Activated CD4-positive, alpha-beta memory T cell treated with anti-CD3 and anti-CD28 coated beads for 36 hours (primary cell): Measurements from ENCODE around the gene SFTPD. TPM values are rescaled to one million over a fixed set of nuclear protein-coding genes. Genes with fewer than 3 reads are reported as not detected.

Experiments
- CTCF ChIA-PET: fragments of 350-600 bp; sonication (Branson Sonifier 250); formaldehyde crosslinking; loops from one replicate; lab custom pipeline; 2021; ENCODE audit warnings: antibody characterized with exemption, inconsistent platforms; lab: Charles Lee
- POLR2A ChIA-PET: fragments of 350-600 bp; sonication (Branson Sonifier 250); formaldehyde crosslinking; loops from one replicate; lab custom pipeline; 2021; ENCODE audit warnings: antibody characterized with exemption; lab: Charles Lee
- DNase-seq: peaks from one replicate; pipeline ENCODE4 v3.0.0-alpha.2; 2020
- H3K27ac Mint-ChIP-seq: one replicate; pipeline ENCODE4 v1.8.0; 2021; ENCODE audit warnings: mixed read lengths
- H3K27me3 Mint-ChIP-seq: one replicate; pipeline ENCODE4 v1.8.0; 2021; ENCODE audit warnings: mixed read lengths
- H3K36me3 Mint-ChIP-seq: one replicate; pipeline ENCODE4 v1.8.0; 2021; ENCODE audit warnings: mixed read lengths
- H3K4me1 Mint-ChIP-seq: one replicate; pipeline ENCODE4 v1.8.0; 2021; ENCODE audit warnings: low read depth, mixed read lengths
- H3K4me3 Mint-ChIP-seq: one replicate; pipeline ENCODE4 v1.8.0; 2021; ENCODE audit warnings: mild to moderate bottlenecking, mixed read lengths
- H3K9me3 Mint-ChIP-seq: one replicate; pipeline ENCODE4 v1.8.0; 2021; ENCODE audit warnings: mixed read lengths
- intact Hi-C: fragments of 100-400 bp; cut with micrococcal nuclease; formaldehyde crosslinking; loops from one replicate; pipeline ENCODE4 v1.15.1; 2023
- total RNA-seq, 2 experiments: library from RNA; stranded (reverse); gene quantifications; one replicate each; pipeline ENCODE4 v1.2.3, GENCODE V29; 2021

SFTPD gene
- total RNA-seq, 2 experiments from 2014 or later = 0.33 TPM; not detected in 1

GRCh38 chr10:79942261-79943185, 6.4 kb downstream of the SFTPD start:
- Mint-ChIP-seq H3K4me3 (no peak overlapping the region), H3K27ac (no peak overlapping the region), H3K9me3 (no peaks in the 10 kb centered on the region), H3K27me3 (no peaks in the 10 kb centered on the region), H3K36me3 (no peaks in the 10 kb centered on the region), H3K4me1 (peaks cover 3% of the 10 kb centered on the region)
- CTCF ChIA-PET = interaction anchor here (1.3 kb wide), 1 partner anchor 104 kb away, joined by 4 read pairs; no protein-coding TSS in a partner anchor
- POLR2A ChIA-PET = no interaction called here
- no peak for DNase-seq
- intact Hi-C loops = no loop called here

- H3K4me1 Mint-ChIP-seq = peaks cover 3% of the 10 kb centered on the region
- H3K27me3 Mint-ChIP-seq = no peaks in the 10 kb centered on the region
- H3K9me3 Mint-ChIP-seq = no peaks in the 10 kb centered on the region
- H3K4me3 Mint-ChIP-seq = no peak overlapping the region
- ChIA-PET POLR2A (no interaction called here), CTCF (no interaction called here)
- intact Hi-C loops = no loop called here
- no peak for DNase-seq
- H3K36me3 Mint-ChIP-seq = no peaks in the 10 kb centered on the region
- H3K27ac Mint-ChIP-seq = no peak overlapping the region
Observed at GRCh38 chr10:79941585-79942210, 7.2 kb downstream of the SFTPD start.

GRCh38 chr10:79941146-79941545, 7.8 kb downstream of the SFTPD start:
- Mint-ChIP-seq H3K27ac (no peak overlapping the region), H3K27me3 (no peaks in the 10 kb centered on the region), H3K36me3 (no peaks in the 10 kb centered on the region), H3K9me3 (no peaks in the 10 kb centered on the region), H3K4me1 (peaks cover 3% of the 10 kb centered on the region), H3K4me3 (no peak overlapping the region)
- DNase-seq = no peak
- ChIA-PET POLR2A (no interaction called here), CTCF (no interaction called here)
- intact Hi-C loops = no loop called here

GRCh38 chr10:79940431-79940830, 8.5 kb downstream of the SFTPD start:
- intact Hi-C loops = no loop called here
- CTCF ChIA-PET = interaction anchor here (1.1 kb wide), 1 partner anchor 11 kb away, joined by 3 read pairs; no protein-coding TSS in a partner anchor
- no peak for DNase-seq
- Mint-ChIP-seq H3K27me3 (no peaks in the 10 kb centered on the region), H3K4me1 (peaks cover 3% of the 10 kb centered on the region), H3K4me3 (no peak overlapping the region), H3K36me3 (no peaks in the 10 kb centered on the region), H3K9me3 (no peaks in the 10 kb centered on the region), H3K27ac (no peak overlapping the region)
- POLR2A ChIA-PET = no interaction called here

GRCh38 chr10:79939969-79940368, 8.9 kb downstream of the SFTPD start:
- Mint-ChIP-seq H3K9me3 (no peaks in the 10 kb centered on the region), H3K4me1 (peaks cover 3% of the 10 kb centered on the region), H3K27ac (no peak overlapping the region), H3K27me3 (no peaks in the 10 kb centered on the region), H3K4me3 (no peak overlapping the region), H3K36me3 (no peaks in the 10 kb centered on the region)
- no peak for DNase-seq
- CTCF ChIA-PET = interaction anchor here (1.1 kb wide), 1 partner anchor 11 kb away, joined by 3 read pairs; no protein-coding TSS in a partner anchor
- POLR2A ChIA-PET = no interaction called here
- intact Hi-C loops = no loop called here

- Mint-ChIP-seq H3K27me3 (no peaks in the 10 kb centered on the region), H3K9me3 (no peaks in the 10 kb centered on the region), H3K36me3 (no peaks in the 10 kb centered on the region), H3K4me3 (no peak overlapping the region), H3K4me1 (peaks cover 3% of the 10 kb centered on the region), H3K27ac (no peak overlapping the region)
- ChIA-PET CTCF (interaction anchor here (1.1 kb wide), 1 partner anchor 10 kb away, joined by 5 read pairs; no protein-coding TSS in a partner anchor), POLR2A (no interaction called here)
- intact Hi-C loops = no loop called here
- no peak for DNase-seq
Observed at GRCh38 chr10:79938728-79939406, 10.0 kb downstream of the SFTPD start.

- no peaks in the 10 kb centered on the region for H3K9me3 Mint-ChIP-seq
- H3K27me3 Mint-ChIP-seq = peaks cover 3% of the 10 kb centered on the region
- ChIA-PET CTCF (no interaction called here), POLR2A (no interaction called here)
- intact Hi-C loops = no loop called here
- no peak overlapping the region for H3K27ac Mint-ChIP-seq
- no peak for DNase-seq
- peaks cover 3% of the 10 kb centered on the region for H3K4me1 Mint-ChIP-seq
- no peaks in the 10 kb centered on the region for H3K36me3 Mint-ChIP-seq
- no peak overlapping the region for H3K4me3 Mint-ChIP-seq
Observed at GRCh38 chr10:79937701-79938151, 11.2 kb downstream of the SFTPD start.

- no peak for DNase-seq
- H3K4me3 Mint-ChIP-seq = no peak overlapping the region
- CTCF ChIA-PET = no interaction called here
- POLR2A ChIA-PET = no interaction called here
- H3K9me3 Mint-ChIP-seq = no peaks in the 10 kb centered on the region
- intact Hi-C loops = no loop called here
- H3K4me1 Mint-ChIP-seq = peaks cover 3% of the 10 kb centered on the region
- no peak overlapping the region for H3K27ac Mint-ChIP-seq
- no peaks in the 10 kb centered on the region for H3K36me3 Mint-ChIP-seq
- H3K27me3 Mint-ChIP-seq = peaks cover 9% of the 10 kb centered on the region
Observed at GRCh38 chr10:79936625-79937615, 12.0 kb downstream of the SFTPD start.

GRCh38 chr10:79933961-79934360, 14.9 kb downstream of the SFTPD start:
- peaks cover 8% of the 10 kb centered on the region for H3K4me1 Mint-ChIP-seq
- H3K27ac Mint-ChIP-seq = no peak overlapping the region
- H3K9me3 Mint-ChIP-seq = no peaks in the 10 kb centered on the region
- peaks cover 26% of the 10 kb centered on the region for H3K27me3 Mint-ChIP-seq
- no peak for DNase-seq
- CTCF ChIA-PET = no interaction called here
- H3K36me3 Mint-ChIP-seq = no peaks in the 10 kb centered on the region
- H3K4me3 Mint-ChIP-seq = no peak overlapping the region
- intact Hi-C loops = no loop called here
- POLR2A ChIA-PET = no interaction called here

GRCh38 chr10:79932841-79933379, 16.0 kb downstream of the SFTPD start:
- CTCF ChIA-PET = no interaction called here
- Mint-ChIP-seq H3K4me1 (peaks cover 5% of the 10 kb centered on the region), H3K36me3 (no peaks in the 10 kb centered on the region), H3K27ac (no peak overlapping the region), H3K4me3 (no peak overlapping the region), H3K9me3 (no peaks in the 10 kb centered on the region), H3K27me3 (peaks cover 26% of the 10 kb centered on the region)
- POLR2A ChIA-PET = no interaction called here
- intact Hi-C loops = no loop called here
- no peak for DNase-seq

GRCh38 chr10:79932307-79932706, 16.6 kb downstream of the SFTPD start:
- Mint-ChIP-seq H3K27ac (no peak overlapping the region), H3K4me1 (peaks cover 5% of the 10 kb centered on the region), H3K36me3 (no peaks in the 10 kb centered on the region), H3K4me3 (no peak overlapping the region), H3K9me3 (no peaks in the 10 kb centered on the region), H3K27me3 (peaks cover 26% of the 10 kb centered on the region)
- intact Hi-C loops = no loop called here
- CTCF ChIA-PET = interaction anchor here (0.9 kb wide), 1 partner anchor 115 kb away, joined by 3 read pairs; no protein-coding TSS in a partner anchor
- DNase-seq = no peak
- POLR2A ChIA-PET = no interaction called here
